ENCODE measurements around the gene CSF3R. TPM values are rescaled to one million over a fixed set of nuclear protein-coding genes. Genes with fewer than 3 reads are reported as not detected.

Gene CSF3R
- polyA plus RNA-seq (2013, experiment 1 of 2) = 1.8 TPM
- 1.5 TPM for polyA plus RNA-seq (2013, experiment 2 of 2)

DNA sequence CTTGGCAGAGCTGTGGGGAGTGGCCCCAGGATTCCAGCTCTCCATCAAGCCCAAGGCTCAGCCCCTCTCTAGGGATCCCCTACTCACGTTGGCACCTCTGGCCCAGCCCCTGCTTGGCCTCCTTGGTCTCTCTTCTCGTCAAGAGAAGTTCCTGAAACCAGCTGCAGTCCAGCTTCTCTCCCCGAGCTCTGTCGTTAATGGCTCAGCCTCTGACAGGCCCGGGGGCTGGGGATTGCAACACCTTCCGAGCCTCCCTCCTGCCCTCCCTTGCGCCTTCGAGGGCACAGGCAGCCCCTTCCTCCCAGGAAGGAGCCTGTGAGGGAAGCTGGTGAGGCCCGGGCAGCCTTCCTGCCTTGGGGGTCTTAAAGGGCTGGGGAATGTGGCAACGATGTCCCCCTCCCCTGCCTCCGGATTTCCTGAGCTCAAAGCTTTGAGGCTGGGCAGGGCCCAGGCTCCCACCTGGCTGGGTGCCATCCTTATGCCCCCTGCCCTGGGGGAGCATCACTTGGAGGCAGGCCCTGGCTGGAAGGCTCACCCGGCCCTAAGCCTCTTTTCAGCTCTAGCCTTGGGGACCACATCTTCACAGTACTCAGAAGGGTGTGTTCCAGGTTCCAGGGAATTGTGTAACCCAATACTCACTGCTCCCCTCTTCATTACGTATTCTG, at the start of gene CSF3R:
Gene CSF3R, minus strand, starts transcription at position 190 of the 665 bp plus-strand sequence. CDS start 3,417 bp downstream, outside the sequence.
- WGBS, 2 experiments (ENCODE audit: insufficient coverage in 2 of 2) = 58 to 64% methylated on average over 9 to 12 of the region's 13 CpGs
- peak within 1 kb of the TSS; percentile 8 for H3K4me3 ChIP-seq (ENCODE audit: extremely low read depth, insufficient read depth, low read length, poor library complexity, severe bottlenecking)

DNA sequence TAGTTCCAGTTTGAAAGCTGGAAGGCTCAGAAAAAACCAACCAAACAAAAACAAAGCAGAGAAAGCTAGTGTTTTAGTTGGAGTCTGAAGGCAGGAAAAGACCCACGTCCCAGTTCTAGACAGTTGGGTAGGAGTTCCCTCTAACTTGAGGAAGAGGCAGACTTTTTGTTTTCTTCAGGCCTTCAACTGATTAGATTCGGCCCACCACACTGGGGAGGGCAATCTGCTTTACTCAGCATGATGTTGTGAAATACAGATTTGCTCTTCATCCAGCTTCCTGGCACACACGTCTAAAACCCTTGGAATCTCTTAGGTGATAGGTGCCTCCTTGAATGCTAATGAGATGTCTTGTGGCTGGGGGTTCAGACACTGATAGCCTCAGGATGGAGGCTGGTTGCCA, 49.1 kb upstream of the CSF3R start:
- no peaks in the 10 kb centered on the region for H3K4me1 ChIP-seq (ENCODE audit: control insufficient read depth, insufficient read depth, low read length, poor library complexity, severe bottlenecking)
- no peak overlapping the region for H3K27ac ChIP-seq (ENCODE audit: low read depth, low read length, severe bottlenecking)
- H3K36me3 ChIP-seq (ENCODE audit: control insufficient read depth, insufficient read depth, low read length) = no peaks in the 10 kb centered on the region
- no peaks in the 10 kb centered on the region for H3K9me3 ChIP-seq (ENCODE audit: control insufficient read depth, low read length)
- no peak overlapping the region for H3K4me3 ChIP-seq (ENCODE audit: extremely low read depth, insufficient read depth, low read length, poor library complexity, severe bottlenecking)
- WGBS, 2 experiments (ENCODE audit: insufficient coverage in 2 of 2) = 80 to 89% methylated on average over 1 to 3 of the region's 3 CpGs

More for the DNA sequence above, at the start of gene CSF3R:
- Histone ChIP-seq H3K4me1 (ENCODE audit: control insufficient read depth, insufficient read depth, low read length, poor library complexity, severe bottlenecking) (peaks cover 27% of the 10 kb centered on the region), H3K9me3 (ENCODE audit: control insufficient read depth, low read length) (no peaks in the 10 kb centered on the region), H3K36me3 (ENCODE audit: control insufficient read depth, insufficient read depth, low read length) (no peaks in the 10 kb centered on the region), H3K27ac (ENCODE audit: low read depth, low read length, severe bottlenecking) (peak within 1 kb of the TSS; percentile 68)

DNA sequence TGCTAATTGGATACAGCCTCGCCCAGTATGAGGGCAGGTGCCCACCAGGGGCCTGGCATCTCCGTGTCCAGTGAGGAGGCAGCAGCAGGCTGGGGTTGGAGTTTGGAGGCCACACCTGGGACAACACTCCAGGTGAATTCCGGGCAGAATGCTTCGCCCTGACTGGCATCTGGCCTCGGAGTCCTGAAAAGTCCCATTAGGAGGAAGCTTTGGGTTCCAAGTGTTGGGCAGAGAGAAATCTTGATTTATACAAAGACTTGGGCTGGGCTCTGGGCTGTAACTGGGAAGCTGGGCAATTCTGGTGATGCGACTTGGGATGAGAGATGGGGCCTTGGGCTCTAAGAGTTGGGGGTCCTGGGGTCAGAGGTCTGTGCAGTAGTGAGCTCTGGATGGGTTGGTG, 48.1 kb upstream of the CSF3R start:
- H3K9me3 ChIP-seq (ENCODE audit: control insufficient read depth, low read length) = no peaks in the 10 kb centered on the region
- no peak overlapping the region for H3K4me3 ChIP-seq (ENCODE audit: extremely low read depth, insufficient read depth, low read length, poor library complexity, severe bottlenecking)
- no peaks in the 10 kb centered on the region for H3K36me3 ChIP-seq (ENCODE audit: control insufficient read depth, insufficient read depth, low read length)
- no peak overlapping the region for H3K27ac ChIP-seq (ENCODE audit: low read depth, low read length, severe bottlenecking)
- WGBS, 2 experiments (ENCODE audit: insufficient coverage in 2 of 2) = 88 to 90% methylated on average over 5 to 6 of the region's 6 CpGs
- H3K4me1 ChIP-seq (ENCODE audit: control insufficient read depth, insufficient read depth, low read length, poor library complexity, severe bottlenecking) = no peaks in the 10 kb centered on the region

DNA sequence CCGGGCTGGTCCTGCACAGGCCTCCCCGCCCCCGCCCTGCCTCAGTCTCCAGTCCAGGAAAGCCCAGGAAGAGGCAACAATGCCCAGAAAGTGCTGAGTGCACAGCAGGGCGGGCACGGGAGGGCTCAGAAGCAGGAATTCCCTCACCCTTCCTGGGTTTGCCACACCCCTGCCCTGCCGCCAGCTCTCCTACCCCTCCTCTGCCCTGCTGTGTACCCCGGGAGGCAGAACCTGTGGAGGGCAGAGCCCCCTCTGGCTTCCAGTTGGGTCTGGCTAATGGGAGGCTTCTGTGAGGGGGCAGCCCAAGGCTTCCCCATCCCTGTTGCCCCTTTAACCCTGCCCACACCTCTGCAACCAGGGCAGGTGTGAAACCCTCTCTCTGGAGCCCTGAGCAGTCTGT, 47.5 kb upstream of the CSF3R start:
- no peaks in the 10 kb centered on the region for H3K4me1 ChIP-seq (ENCODE audit: control insufficient read depth, insufficient read depth, low read length, poor library complexity, severe bottlenecking)
- H3K27ac ChIP-seq (ENCODE audit: low read depth, low read length, severe bottlenecking) = no peak overlapping the region
- no peaks in the 10 kb centered on the region for H3K36me3 ChIP-seq (ENCODE audit: control insufficient read depth, insufficient read depth, low read length)
- no peaks in the 10 kb centered on the region for H3K9me3 ChIP-seq (ENCODE audit: control insufficient read depth, low read length)
- no peak overlapping the region for H3K4me3 ChIP-seq (ENCODE audit: extremely low read depth, insufficient read depth, low read length, poor library complexity, severe bottlenecking)
- WGBS, 2 experiments (ENCODE audit: insufficient coverage in 2 of 2) = 89 to 93% methylated on average over 5 to 6 of the region's 7 CpGs

DNA sequence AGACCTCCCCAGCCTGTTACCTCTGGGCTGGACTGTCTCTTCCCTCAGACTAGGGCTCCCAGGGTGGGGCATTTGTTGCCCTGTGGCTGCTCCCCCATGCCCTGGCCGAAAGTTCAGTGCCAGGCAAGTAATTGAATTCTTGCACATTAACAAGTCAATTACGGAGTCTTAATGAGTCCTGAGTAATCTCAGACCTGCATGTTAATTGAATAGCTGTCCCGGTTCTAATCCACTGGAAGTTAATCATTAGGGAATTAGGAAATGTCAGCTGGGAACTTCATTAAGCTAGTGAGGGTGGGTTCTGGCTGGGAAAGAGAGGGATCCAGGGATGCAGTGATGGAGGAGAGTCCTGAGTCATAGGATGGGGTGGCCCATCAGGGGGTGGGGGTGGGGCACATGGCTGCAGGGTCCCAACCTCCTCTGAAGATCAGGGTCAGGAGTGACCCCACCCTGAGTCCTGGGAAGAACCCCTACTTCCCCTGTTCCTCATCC, 47.1 kb upstream of the CSF3R start:
- WGBS, 2 experiments (ENCODE audit: insufficient coverage in 2 of 2) = 77 to 85% methylated on average over 3 of the region's 3 CpGs
- no peak overlapping the region for H3K27ac ChIP-seq (ENCODE audit: low read depth, low read length, severe bottlenecking)
- H3K4me3 ChIP-seq (ENCODE audit: extremely low read depth, insufficient read depth, low read length, poor library complexity, severe bottlenecking) = no peak overlapping the region
- no peaks in the 10 kb centered on the region for H3K36me3 ChIP-seq (ENCODE audit: control insufficient read depth, insufficient read depth, low read length)
- no peaks in the 10 kb centered on the region for H3K9me3 ChIP-seq (ENCODE audit: control insufficient read depth, low read length)
- H3K4me1 ChIP-seq (ENCODE audit: control insufficient read depth, insufficient read depth, low read length, poor library complexity, severe bottlenecking) = no peaks in the 10 kb centered on the region

DNA sequence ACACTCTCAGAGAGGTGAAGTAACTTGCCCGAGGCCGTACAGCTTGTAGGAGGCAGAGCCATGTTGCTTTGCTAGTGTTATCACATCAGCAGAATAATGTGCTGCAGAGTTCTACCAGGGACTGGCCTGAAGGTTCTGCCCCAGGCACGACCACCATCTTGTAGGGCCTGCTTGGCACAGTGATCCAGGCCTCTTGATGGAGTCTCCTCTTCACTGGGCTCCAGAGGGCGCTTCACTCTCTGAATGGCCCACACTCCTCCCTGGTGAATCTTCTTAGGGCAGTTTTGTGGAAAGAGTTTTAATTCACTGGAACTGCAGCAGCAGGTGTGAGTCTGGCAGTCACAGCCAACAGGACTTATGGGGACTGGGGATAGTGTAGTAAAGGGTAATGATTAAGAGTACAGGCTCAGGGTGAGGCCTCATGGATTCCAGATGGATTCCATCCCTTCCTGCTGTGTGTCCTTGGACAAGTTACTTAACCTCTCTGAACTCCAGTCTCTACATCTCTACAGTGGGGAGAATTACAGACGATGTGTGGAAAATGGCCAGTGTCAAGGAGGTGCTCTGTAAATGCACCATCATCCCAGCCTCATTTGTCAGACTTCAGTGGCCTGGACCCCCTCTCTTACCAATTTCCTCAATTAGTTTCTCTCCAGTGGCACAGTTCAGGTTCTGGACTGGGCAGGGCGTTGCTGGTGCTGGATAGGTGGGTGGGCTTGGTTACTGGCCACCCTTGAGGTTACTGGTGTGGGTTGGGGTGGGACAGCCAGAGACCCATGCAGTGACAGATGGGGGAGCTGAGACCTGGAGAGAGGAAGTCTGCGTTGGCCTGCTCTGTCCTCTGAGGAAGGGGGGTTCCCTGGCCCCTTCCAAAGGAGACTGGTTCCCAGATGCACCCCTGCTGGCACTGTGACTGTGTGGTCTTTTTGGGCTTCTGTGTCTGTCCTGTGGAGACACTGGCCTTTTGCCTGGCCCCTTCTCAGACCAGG, 45.9 kb upstream of the CSF3R start:
- no peak overlapping the region for H3K27ac ChIP-seq (ENCODE audit: low read depth, low read length, severe bottlenecking)
- H3K4me1 ChIP-seq (ENCODE audit: control insufficient read depth, insufficient read depth, low read length, poor library complexity, severe bottlenecking) = no peaks in the 10 kb centered on the region
- WGBS, 2 experiments (ENCODE audit: insufficient coverage in 2 of 2) = 80 to 98% methylated on average over 5 of the region's 7 CpGs
- H3K4me3 ChIP-seq (ENCODE audit: extremely low read depth, insufficient read depth, low read length, poor library complexity, severe bottlenecking) = no peak overlapping the region
- H3K36me3 ChIP-seq (ENCODE audit: control insufficient read depth, insufficient read depth, low read length) = no peaks in the 10 kb centered on the region
- H3K9me3 ChIP-seq (ENCODE audit: control insufficient read depth, low read length) = no peaks in the 10 kb centered on the region

DNA sequence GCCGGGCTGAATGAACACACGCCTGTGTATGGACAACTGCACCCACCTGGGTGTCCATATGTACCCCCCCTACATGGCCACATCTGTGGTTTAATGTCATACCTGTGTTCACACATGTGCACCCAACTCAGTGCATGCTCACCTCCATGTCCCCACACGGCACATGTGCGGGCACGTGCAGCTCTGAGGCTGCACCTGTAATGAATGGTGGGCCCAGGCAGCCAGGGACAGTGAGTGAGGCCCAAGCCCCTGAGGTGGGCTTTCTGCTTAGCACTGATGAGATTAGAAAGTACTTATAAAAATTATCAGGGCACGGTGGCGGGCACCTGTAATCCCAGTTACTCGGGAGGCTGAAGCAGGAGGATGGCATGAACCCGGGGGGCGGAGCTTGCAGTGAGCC, 42.5 kb upstream of the CSF3R start:
- Histone ChIP-seq H3K36me3 (ENCODE audit: control insufficient read depth, insufficient read depth, low read length) (no peaks in the 10 kb centered on the region), H3K27ac (ENCODE audit: low read depth, low read length, severe bottlenecking) (no peak overlapping the region), H3K9me3 (ENCODE audit: control insufficient read depth, low read length) (no peaks in the 10 kb centered on the region), H3K4me1 (ENCODE audit: control insufficient read depth, insufficient read depth, low read length, poor library complexity, severe bottlenecking) (no peaks in the 10 kb centered on the region), H3K4me3 (ENCODE audit: extremely low read depth, insufficient read depth, low read length, poor library complexity, severe bottlenecking) (no peak overlapping the region)
- 92% methylated on average over 10 of the region's 10 CpGs for WGBS, 2 experiments (ENCODE audit: insufficient coverage in 2 of 2)

DNA sequence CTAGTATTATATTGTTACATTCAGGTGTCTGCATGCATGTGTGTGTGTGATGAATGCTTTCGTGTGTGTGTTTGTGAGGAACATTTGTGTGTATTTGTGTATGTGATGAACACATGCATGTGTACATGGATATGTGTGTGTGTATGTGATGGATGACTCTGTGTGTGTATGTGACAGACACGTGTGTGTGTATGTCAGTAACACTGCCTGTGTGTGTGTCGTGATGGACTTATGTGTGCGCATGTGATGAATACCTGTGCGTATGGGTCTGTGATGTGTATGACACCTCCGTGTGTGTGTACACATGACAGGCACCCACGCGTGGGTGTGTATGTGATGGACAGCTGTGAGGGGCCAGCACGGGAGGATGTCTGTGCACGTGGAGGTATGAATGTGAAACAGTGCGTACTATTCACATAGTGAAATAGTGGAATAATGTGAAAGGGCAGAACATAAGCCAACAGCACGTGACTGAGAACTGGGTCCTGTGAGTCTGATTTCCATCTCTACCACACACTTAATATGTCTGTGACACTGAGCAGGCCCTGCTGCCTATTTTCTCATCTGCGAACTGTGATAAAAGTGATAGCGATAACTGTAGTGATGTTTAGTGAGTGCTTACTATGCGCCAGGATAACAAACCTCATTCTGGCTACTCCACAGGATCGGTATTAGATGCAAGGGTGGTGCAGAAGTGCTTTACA, 41.8 kb upstream of the CSF3R start:
- H3K9me3 ChIP-seq (ENCODE audit: control insufficient read depth, low read length) = no peaks in the 10 kb centered on the region
- H3K4me1 ChIP-seq (ENCODE audit: control insufficient read depth, insufficient read depth, low read length, poor library complexity, severe bottlenecking) = no peaks in the 10 kb centered on the region
- H3K4me3 ChIP-seq (ENCODE audit: extremely low read depth, insufficient read depth, low read length, poor library complexity, severe bottlenecking) = no peak overlapping the region
- H3K27ac ChIP-seq (ENCODE audit: low read depth, low read length, severe bottlenecking) = no peak overlapping the region
- 94 to 100% methylated on average over 11 to 15 of the region's 16 CpGs for WGBS, 2 experiments (ENCODE audit: insufficient coverage in 2 of 2)
- H3K36me3 ChIP-seq (ENCODE audit: control insufficient read depth, insufficient read depth, low read length) = no peaks in the 10 kb centered on the region

DNA sequence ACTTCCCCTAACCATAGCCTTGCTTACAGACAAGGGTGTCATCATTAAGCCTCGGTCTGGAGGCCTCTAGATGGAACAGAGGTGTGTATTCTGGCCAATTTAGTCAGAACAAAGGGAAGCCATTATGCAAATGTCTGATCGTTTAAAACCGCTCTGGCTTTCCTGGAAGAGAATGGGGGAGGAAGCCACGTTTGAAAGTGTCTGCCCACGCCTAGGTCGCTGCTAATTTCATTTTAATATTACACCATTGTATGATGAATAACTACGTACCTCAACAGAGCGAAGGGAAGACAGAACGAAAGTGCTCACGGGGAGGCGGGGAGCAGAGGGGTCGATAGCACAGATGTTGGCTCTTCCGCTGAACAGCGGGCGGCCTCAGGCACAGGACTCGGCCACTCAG, 41.1 kb upstream of the CSF3R start:
- WGBS, 2 experiments (ENCODE audit: insufficient coverage in 2 of 2) = 56 to 80% methylated on average over 9 to 13 of the region's 16 CpGs
- Histone ChIP-seq H3K4me1 (ENCODE audit: control insufficient read depth, insufficient read depth, low read length, poor library complexity, severe bottlenecking) (no peaks in the 10 kb centered on the region), H3K4me3 (ENCODE audit: extremely low read depth, insufficient read depth, low read length, poor library complexity, severe bottlenecking) (no peak overlapping the region), H3K36me3 (ENCODE audit: control insufficient read depth, insufficient read depth, low read length) (no peaks in the 10 kb centered on the region), H3K27ac (ENCODE audit: low read depth, low read length, severe bottlenecking) (no peak overlapping the region), H3K9me3 (ENCODE audit: control insufficient read depth, low read length) (no peaks in the 10 kb centered on the region)

DNA sequence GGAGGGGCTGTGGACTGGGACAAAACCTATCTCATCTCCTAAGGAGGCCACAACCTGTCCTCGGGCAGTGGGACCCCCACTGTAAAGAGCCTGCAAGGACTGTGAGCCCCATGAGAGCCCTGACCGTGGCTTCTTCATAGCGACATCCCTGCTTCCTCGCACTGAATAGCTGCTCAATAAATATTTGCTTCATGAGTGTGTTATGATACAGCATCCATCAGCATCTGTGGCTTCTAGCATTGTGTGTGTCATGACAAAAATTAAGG, 40.5 kb upstream of the CSF3R start:
- Histone ChIP-seq H3K4me3 (ENCODE audit: extremely low read depth, insufficient read depth, low read length, poor library complexity, severe bottlenecking) (no peak overlapping the region), H3K36me3 (ENCODE audit: control insufficient read depth, insufficient read depth, low read length) (no peaks in the 10 kb centered on the region), H3K4me1 (ENCODE audit: control insufficient read depth, insufficient read depth, low read length, poor library complexity, severe bottlenecking) (no peaks in the 10 kb centered on the region), H3K27ac (ENCODE audit: low read depth, low read length, severe bottlenecking) (no peak overlapping the region), H3K9me3 (ENCODE audit: control insufficient read depth, low read length) (no peaks in the 10 kb centered on the region)
- WGBS, 2 experiments (ENCODE audit: insufficient coverage in 2 of 2) = 85 to 100% methylated on average over 2 to 4 of the region's 4 CpGs

Data from mesodermal cell (in vitro differentiated cells).